ENCODE results near the gene RAN. TPM values are rescaled to one million over a fixed set of nuclear protein-coding genes. Genes with fewer than 3 reads are reported as not detected.

RAN gene
- total and polyA plus RNA-seq, 9 of the 15 experiments (the other 6 are each of a cell fraction or from before 2014, with no cell fraction given) = 1,687 to 3,820 (median 2,300) TPM

DNA sequence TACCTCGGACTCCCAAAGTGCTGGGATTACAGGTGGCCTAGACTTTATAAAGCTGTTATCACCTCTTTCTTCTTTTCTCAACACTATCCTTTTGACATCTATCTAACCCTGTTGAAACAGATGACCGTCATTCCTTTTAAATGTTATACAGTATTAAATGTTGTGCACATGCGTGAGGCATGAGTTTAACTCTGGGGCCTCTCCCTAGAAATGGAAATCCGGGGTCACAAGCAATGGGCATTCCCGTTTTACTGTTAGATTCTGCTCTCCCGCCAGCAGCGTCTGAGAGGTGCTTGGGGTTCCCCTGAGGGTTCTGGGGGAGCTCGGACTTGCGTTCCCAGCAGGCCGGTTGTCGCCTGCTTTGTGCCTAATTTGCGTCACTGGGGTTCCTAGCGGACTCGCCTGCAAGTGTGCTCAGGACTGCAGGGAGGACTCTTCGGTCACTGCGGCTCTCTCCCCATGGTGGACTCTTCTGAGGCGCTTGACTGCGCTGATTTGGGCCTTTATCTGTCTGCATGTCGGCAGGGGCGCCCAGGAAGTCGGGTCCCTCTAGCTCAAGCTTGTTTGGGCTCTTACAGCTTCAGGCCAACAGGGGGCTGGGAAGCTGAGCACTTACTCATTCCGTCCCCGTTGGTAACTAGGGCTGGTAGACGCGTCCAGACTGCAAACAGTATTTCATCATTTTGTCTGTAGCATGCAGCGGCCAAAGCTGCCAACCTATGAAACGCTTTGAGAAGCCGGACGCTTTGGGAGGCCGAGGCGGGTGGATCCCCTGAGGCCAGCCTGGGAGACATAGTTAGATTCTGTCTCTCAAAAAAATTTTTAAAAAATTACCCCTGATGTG lies 1.2 kb upstream of the RAN start (continued):
- TF ChIP-seq TSHZ1 (CRISPR knock-in tag; IDR thresholded peaks at IDR 0.05) = no peak
- TF ChIP-seq, protein P1, sequence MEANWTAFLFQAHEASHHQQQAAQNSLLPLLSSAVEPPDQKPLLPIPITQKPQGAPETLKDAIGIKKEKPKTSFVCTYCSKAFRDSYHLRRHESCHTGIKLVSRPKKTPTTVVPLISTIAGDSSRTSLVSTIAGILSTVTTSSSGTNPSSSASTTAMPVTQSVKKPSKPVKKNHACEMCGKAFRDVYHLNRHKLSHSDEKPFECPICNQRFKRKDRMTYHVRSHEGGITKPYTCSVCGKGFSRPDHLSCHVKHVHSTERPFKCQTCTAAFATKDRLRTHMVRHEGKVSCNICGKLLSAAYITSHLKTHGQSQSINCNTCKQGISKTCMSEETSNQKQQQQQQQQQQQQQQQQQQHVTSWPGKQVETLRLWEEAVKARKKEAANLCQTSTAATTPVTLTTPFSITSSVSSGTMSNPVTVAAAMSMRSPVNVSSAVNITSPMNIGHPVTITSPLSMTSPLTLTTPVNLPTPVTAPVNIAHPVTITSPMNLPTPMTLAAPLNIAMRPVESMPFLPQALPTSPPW (CRISPR knock-in tag; IDR thresholded peaks at IDR 0.05) = no peak
- TF ChIP-seq HCFC1 (IDR thresholded peaks at IDR 0.05; ENCODE audit: low read depth, low read length) = peak; percentile 46
- no peak for TF ChIP-seq SREBF1 (IDR thresholded peaks at IDR 0.05; ENCODE audit: borderline replicate concordance, low read depth, low read length)
- no peak for TF ChIP-seq CEBPZ (IDR thresholded peaks at IDR 0.05; ENCODE audit: borderline replicate concordance, low read depth, low read length)
- no peak for TF ChIP-seq NFE2 (IDR thresholded peaks at IDR 0.05; ENCODE audit: low read depth)
- TF ChIP-seq MCM7 (IDR thresholded peaks at IDR 0.05) = no peak
- TF ChIP-seq RBM39 (optimal IDR thresholded peaks at IDR 0.05; ENCODE audit: low read depth, low read length) = no peak
- no peak for TF ChIP-seq PURB (CRISPR knock-in tag; IDR thresholded peaks at IDR 0.05; ENCODE audit: low read depth)
- TF ChIP-seq ZNF274 (IDR thresholded peaks at IDR 0.05; ENCODE audit: borderline replicate concordance, low read depth, low read length) = no peak
- TF ChIP-seq ZNF143 (CRISPR knock-in tag; IDR thresholded peaks at IDR 0.05) = no peak
- no peak for TF ChIP-seq CBFA2T3 (IDR thresholded peaks at IDR 0.05)
- peak; percentile 56 for TF ChIP-seq CXXC5 (CRISPR knock-in tag; IDR thresholded peaks at IDR 0.05)
- TF ChIP-seq THAP12 (CRISPR knock-in tag; IDR thresholded peaks at IDR 0.05) = 0 out of 2 replicates have a peak, but pooled peaks have one; percentile 9
- TF ChIP-seq CEBPB (tag; IDR thresholded peaks at IDR 0.05) = peak; percentile 94
- no peak for TF ChIP-seq RFX5 (IDR thresholded peaks at IDR 0.05; ENCODE audit: low read depth, low read length)
- TF ChIP-seq SOX6 (IDR thresholded peaks at IDR 0.05) = peak; percentile 54

Measured in K562 (cell line).